SK-N-SH treated with all-trans-retinoic acid at 6 μM for 48 hours (cell line): ENCODE results near the gene PRKAB2.

Source experiments
- ARNTL ChIP-seq: fragments of 450-650 bp; formaldehyde crosslinking; IDR thresholded peaks from 2 replicates; pipeline ENCODE4 v1.5.0; 2020; ENCODE audit warnings: low read depth, mild to moderate bottlenecking, moderate library complexity, borderline replicate concordance
- ESRRG ChIP-seq: fragments of 250-450 bp; sonication (Bioruptor Pico); IDR thresholded peaks from 2 replicates; pipeline ENCODE4 v1.6.1; 2021; ENCODE audit warnings: mild to moderate bottlenecking
- OSR1 ChIP-seq: fragments of 250-450 bp; sonication (Bioruptor Pico); IDR thresholded peaks from 2 replicates; pipeline ENCODE4 v1.8.0; 2022; ENCODE audit warnings: moderate library complexity, mild to moderate bottlenecking, inconsistent platforms
- TOX ChIP-seq: fragments of 250-450 bp; sonication (Bioruptor Pico); IDR thresholded peaks from 2 replicates; pipeline ENCODE4 v1.8.0; 2021; ENCODE audit warnings: mild to moderate bottlenecking, moderate library complexity, borderline replicate concordance
- ZFP3 ChIP-seq: fragments of 250-450 bp; sonication (Bioruptor Pico); IDR thresholded peaks from 2 replicates; pipeline ENCODE4 v1.5.0; 2020; ENCODE audit warnings: mild to moderate bottlenecking, moderate library complexity
- ZFP30 ChIP-seq: fragments of 450-650 bp; formaldehyde crosslinking; IDR thresholded peaks from 2 replicates; pipeline ENCODE4 v1.5.0; 2022; ENCODE audit warnings: mild to moderate bottlenecking, moderate library complexity
- ZNF565 ChIP-seq: fragments of 450-650 bp; formaldehyde crosslinking; conservative IDR thresholded peaks from 2 replicates; pipeline ENCODE4 v1.5.0; 2020; ENCODE audit warnings: low read depth, mild to moderate bottlenecking, moderate library complexity
- ZNF70 ChIP-seq: fragments of 450-650 bp; formaldehyde crosslinking; IDR thresholded peaks from 2 replicates; pipeline ENCODE4 v1.5.0; 2020; ENCODE audit warnings: mild to moderate bottlenecking, moderate library complexity
- TF ChIP-seq, protein P1 (sequence below): fragments of 250-450 bp; sonication (Bioruptor Pico); IDR thresholded peaks from 2 replicates; pipeline ENCODE4 v1.8.0; 2020; ENCODE audit warnings: mild to moderate bottlenecking, moderate library complexity, borderline replicate concordance
- TF ChIP-seq, protein P2 (sequence below): fragments of 250-450 bp; sonication (Bioruptor Pico); IDR thresholded peaks from 2 replicates; pipeline ENCODE4 v1.5.1; 2020; ENCODE audit warnings: low read depth, mild to moderate bottlenecking, moderate library complexity
- TF ChIP-seq, protein P3 (sequence below): fragments of 250-450 bp; sonication (Bioruptor Pico); IDR thresholded peaks from 2 replicates; pipeline ENCODE4 v1.5.0; 2020; ENCODE audit warnings: mild to moderate bottlenecking, moderate library complexity
- TF ChIP-seq, protein P4 (sequence below): fragments of 250-450 bp; sonication (Bioruptor Pico); IDR thresholded peaks from 2 replicates; pipeline ENCODE4 v1.5.1; 2021; ENCODE audit warnings: mild to moderate bottlenecking, moderate library complexity

DNA sequence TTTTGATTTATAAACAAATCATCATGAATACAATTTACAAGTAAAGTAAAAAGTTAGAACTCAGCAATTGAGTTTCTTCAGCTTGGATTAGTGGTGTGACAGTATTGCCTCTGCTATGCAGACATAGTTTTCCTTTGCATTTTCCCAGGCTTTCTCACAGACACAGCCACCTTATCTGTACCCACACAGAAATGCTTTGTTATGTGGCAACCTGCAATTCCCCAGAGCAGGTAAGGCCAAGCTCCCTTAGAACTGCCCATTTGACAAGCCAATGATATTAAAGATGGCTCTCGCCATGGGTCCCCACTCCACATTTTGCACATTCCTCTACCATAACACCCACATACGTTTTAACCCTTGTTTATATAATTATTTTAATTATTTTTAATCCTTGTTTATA is 38.7 kb upstream of the PRKAB2 start:
- TF ChIP-seq ZNF70 (CRISPR knock-in tag) (no peak), OSR1 (CRISPR knock-in tag) (no peak), ARNTL (no peak), ZFP30 (CRISPR knock-in tag) (no peak), ZFP3 (no peak), ESRRG (CRISPR knock-in tag) (no peak), ZNF565 (CRISPR knock-in tag) (no peak), TOX (CRISPR knock-in tag) (no peak)
- TF ChIP-seq, protein P1, sequence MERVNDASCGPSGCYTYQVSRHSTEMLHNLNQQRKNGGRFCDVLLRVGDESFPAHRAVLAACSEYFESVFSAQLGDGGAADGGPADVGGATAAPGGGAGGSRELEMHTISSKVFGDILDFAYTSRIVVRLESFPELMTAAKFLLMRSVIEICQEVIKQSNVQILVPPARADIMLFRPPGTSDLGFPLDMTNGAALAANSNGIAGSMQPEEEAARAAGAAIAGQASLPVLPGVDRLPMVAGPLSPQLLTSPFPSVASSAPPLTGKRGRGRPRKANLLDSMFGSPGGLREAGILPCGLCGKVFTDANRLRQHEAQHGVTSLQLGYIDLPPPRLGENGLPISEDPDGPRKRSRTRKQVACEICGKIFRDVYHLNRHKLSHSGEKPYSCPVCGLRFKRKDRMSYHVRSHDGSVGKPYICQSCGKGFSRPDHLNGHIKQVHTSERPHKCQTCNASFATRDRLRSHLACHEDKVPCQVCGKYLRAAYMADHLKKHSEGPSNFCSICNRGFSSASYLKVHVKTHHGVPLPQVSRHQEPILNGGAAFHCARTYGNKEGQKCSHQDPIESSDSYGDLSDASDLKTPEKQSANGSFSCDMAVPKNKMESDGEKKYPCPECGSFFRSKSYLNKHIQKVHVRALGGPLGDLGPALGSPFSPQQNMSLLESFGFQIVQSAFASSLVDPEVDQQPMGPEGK (CRISPR knock-in tag): no peak
- TF ChIP-seq, protein P2, sequence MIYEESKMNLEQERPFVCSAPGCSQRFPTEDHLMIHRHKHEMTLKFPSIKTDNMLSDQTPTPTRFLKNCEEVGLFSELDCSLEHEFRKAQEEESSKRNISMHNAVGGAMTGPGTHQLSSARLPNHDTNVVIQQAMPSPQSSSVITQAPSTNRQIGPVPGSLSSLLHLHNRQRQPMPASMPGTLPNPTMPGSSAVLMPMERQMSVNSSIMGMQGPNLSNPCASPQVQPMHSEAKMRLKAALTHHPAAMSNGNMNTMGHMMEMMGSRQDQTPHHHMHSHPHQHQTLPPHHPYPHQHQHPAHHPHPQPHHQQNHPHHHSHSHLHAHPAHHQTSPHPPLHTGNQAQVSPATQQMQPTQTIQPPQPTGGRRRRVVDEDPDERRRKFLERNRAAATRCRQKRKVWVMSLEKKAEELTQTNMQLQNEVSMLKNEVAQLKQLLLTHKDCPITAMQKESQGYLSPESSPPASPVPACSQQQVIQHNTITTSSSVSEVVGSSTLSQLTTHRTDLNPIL: no peak
- TF ChIP-seq, protein P3, sequence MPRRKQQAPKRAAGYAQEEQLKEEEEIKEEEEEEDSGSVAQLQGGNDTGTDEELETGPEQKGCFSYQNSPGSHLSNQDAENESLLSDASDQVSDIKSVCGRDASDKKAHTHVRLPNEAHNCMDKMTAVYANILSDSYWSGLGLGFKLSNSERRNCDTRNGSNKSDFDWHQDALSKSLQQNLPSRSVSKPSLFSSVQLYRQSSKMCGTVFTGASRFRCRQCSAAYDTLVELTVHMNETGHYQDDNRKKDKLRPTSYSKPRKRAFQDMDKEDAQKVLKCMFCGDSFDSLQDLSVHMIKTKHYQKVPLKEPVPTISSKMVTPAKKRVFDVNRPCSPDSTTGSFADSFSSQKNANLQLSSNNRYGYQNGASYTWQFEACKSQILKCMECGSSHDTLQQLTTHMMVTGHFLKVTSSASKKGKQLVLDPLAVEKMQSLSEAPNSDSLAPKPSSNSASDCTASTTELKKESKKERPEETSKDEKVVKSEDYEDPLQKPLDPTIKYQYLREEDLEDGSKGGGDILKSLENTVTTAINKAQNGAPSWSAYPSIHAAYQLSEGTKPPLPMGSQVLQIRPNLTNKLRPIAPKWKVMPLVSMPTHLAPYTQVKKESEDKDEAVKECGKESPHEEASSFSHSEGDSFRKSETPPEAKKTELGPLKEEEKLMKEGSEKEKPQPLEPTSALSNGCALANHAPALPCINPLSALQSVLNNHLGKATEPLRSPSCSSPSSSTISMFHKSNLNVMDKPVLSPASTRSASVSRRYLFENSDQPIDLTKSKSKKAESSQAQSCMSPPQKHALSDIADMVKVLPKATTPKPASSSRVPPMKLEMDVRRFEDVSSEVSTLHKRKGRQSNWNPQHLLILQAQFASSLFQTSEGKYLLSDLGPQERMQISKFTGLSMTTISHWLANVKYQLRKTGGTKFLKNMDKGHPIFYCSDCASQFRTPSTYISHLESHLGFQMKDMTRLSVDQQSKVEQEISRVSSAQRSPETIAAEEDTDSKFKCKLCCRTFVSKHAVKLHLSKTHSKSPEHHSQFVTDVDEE (CRISPR knock-in tag): no peak
- TF ChIP-seq, protein P4, sequence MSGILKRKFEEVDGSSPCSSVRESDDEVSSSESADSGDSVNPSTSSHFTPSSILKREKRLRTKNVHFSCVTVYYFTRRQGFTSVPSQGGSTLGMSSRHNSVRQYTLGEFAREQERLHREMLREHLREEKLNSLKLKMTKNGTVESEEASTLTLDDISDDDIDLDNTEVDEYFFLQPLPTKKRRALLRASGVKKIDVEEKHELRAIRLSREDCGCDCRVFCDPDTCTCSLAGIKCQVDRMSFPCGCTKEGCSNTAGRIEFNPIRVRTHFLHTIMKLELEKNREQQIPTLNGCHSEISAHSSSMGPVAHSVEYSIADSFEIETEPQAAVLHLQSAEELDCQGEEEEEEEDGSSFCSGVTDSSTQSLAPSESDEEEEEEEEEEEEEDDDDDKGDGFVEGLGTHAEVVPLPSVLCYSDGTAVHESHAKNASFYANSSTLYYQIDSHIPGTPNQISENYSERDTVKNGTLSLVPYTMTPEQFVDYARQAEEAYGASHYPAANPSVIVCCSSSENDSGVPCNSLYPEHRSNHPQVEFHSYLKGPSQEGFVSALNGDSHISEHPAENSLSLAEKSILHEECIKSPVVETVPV (CRISPR knock-in tag): no peak
